A673 (cell line): ENCODE measurements around the gene TTC22.

Source experiments
- CTCF ChIP-seq: fragments of 300-800, 200-600 bp; sonication (generic); conservative IDR thresholded peaks from 2 replicates; pipeline ENCODE4 v1.5.1; 2017; ENCODE audit warnings: low read depth, mild to moderate bottlenecking, antibody characterized with exemption, low read length, moderate library complexity, mixed read lengths
- EZH2 ChIP-seq: fragments of 200-600 bp; sonication (generic); IDR thresholded peaks from 2 replicates; pipeline ENCODE4 v1.6.1; 2017; ENCODE audit warnings: borderline replicate concordance, low read depth, mild to moderate bottlenecking, mixed read lengths, antibody characterized with exemption, low read length; ENCODE audit not compliant: poor library complexity, severe bottlenecking

GRCh38 chr1:54794451-54795355 lies 6.4 kb downstream of the TTC22 start:
- no peak for TF ChIP-seq CTCF
- no peak for TF ChIP-seq EZH2
